Measurements from ENCODE around the gene PCDH9. TPM values are rescaled to one million over a fixed set of nuclear protein-coding genes. Genes with fewer than 3 reads are reported as not detected.

The PCDH9 gene
- total RNA-seq, 1 donor from 2014 or later, result 5.1 TPM

DNA sequence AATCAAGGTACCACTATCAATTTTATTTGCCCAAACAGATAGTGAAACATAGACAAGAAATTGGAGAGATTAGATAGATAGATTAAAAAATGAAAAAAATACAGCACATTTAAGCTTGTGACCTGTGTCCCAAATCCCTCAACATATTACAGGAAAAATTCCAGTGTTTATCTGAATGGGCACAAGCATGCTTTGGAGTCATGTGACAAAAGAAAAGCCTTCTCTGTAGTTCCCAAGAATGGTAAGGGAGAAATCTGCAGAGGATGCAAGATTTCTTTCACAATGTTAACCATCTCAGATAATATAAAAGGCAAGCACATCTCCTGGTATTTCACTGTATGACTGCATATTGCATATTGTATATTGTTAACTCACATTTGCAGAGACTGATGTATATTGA, 168.0 kb downstream of the PCDH9 start:
- ATAC-seq (no peak), DNase-seq (no peak)
- H3K9me3 ChIP-seq, result no peaks in the 10 kb centered on the region
- H3K36me3 ChIP-seq, result no peaks in the 10 kb centered on the region
- intact Hi-C loops (cut with DNase I), result no loop called here
- H3K4me1 ChIP-seq, result no peaks in the 10 kb centered on the region
- no peak overlapping the region for H3K4me3 ChIP-seq
- no peaks in the 10 kb centered on the region for H3K27me3 ChIP-seq
- no peak overlapping the region for H3K27ac ChIP-seq
- TF ChIP-seq, protein P1, sequence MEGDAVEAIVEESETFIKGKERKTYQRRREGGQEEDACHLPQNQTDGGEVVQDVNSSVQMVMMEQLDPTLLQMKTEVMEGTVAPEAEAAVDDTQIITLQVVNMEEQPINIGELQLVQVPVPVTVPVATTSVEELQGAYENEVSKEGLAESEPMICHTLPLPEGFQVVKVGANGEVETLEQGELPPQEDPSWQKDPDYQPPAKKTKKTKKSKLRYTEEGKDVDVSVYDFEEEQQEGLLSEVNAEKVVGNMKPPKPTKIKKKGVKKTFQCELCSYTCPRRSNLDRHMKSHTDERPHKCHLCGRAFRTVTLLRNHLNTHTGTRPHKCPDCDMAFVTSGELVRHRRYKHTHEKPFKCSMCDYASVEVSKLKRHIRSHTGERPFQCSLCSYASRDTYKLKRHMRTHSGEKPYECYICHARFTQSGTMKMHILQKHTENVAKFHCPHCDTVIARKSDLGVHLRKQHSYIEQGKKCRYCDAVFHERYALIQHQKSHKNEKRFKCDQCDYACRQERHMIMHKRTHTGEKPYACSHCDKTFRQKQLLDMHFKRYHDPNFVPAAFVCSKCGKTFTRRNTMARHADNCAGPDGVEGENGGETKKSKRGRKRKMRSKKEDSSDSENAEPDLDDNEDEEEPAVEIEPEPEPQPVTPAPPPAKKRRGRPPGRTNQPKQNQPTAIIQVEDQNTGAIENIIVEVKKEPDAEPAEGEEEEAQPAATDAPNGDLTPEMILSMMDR (IDR thresholded peaks at IDR 0.05), result no peak

DNA sequence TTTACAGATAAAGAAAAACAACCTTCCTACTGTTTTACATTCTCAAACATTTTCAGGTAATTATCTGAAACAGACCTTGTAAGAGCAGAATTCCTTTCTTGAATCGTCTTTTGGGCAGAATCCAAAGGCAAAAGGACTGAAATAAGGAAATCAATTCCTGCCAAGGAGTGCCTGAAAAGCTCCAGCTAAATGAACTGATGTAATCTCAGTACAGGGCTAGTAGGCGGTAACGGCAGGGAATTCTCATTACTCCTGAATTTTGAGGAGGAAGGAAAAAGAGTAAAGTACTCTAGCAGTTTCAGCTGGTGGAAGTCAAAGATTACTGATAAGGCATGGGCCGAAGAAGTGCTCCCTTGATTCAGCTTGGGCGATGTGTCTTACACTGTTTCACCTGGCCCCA, 168.4 kb downstream of the PCDH9 start:
- Histone ChIP-seq H3K27me3 (no peaks in the 10 kb centered on the region), H3K27ac (no peak overlapping the region)

DNA sequence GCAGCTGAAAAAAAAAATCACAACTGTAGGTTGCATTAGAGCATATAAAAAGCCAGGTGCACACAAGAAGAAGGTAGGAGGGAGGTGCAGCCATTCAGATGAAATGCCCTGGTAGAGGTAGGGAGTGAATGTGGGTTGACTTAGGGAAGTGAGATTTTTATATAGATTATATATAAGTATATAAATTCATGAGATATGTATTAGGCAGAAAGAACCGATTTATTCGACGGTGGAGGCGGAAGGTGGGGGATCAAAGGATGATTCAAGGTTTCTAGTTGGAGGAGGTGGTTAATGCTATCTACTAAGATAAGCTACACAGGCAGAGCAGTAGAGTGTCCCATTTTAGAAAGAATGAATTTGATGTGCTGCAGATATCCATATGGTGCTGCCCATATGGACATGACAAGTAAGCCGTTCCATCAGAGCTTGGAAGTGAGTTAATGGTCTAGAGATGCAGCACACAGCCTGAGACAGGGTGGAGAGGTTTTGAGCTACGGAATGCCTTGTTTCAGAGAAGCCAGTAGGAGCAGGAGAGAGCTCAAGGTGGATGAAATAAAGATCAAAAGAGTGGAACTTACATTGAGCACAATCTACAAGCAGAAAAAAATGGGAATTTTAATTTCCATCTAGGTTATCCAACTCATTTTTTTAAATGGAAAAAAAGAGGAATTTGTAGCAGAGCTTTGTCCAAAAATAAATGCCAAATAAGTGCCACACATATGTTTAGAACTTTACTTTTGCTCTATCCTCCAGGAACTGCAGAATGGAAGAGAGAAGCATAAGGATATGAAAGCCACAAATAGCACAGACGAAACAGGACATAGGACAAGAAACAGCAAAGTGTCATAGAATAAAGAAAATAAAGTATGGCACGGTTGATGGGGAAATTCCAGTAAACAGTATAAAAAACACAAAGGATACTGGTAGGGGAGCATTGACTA, 177.3 kb downstream of the PCDH9 start:
- intact Hi-C loops (cut with DNase I), result no loop called here
- Histone ChIP-seq H3K27me3 (no peaks in the 10 kb centered on the region), H3K4me1 (no peaks in the 10 kb centered on the region), H3K27ac (no peak overlapping the region), H3K36me3 (no peaks in the 10 kb centered on the region), H3K9me3 (no peaks in the 10 kb centered on the region), H3K4me3 (no peak overlapping the region)
- TF ChIP-seq, protein P1 (IDR thresholded peaks at IDR 0.05), result no peak
- DNase-seq (no peak), ATAC-seq (no peak)

More for the DNA sequence above, 168.4 kb downstream of the PCDH9 start:
- DNase-seq (no peak), ATAC-seq (no peak)
- Histone ChIP-seq H3K4me1 (no peaks in the 10 kb centered on the region), H3K9me3 (no peaks in the 10 kb centered on the region), H3K36me3 (no peaks in the 10 kb centered on the region), H3K4me3 (no peak overlapping the region)
- TF ChIP-seq, protein P1 (IDR thresholded peaks at IDR 0.05), result no peak
- intact Hi-C loops (cut with DNase I), result no loop called here

DNA sequence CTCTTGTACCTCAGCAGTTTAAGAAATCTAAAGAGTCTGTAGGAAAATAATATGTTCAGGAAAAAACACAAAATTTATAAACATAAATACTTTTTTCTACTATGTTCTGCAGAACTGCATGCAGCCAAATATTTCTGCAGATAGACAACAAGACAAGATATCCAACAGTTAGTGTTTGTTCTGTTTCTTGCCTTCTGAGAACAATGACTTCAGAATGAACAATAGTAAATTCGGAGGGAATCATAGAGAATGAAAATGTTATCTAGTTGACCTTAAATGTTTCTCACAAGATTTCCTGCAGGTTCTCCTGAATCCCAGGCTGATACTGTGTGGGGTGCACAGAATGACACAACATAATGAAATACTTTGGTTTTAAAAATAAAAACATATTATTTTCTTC, 180.4 kb downstream of the PCDH9 start:
- intact Hi-C loops (cut with DNase I), result no loop called here
- H3K4me1 ChIP-seq, result no peaks in the 10 kb centered on the region
- DNase-seq, result no peak
- TF ChIP-seq, protein P1 (IDR thresholded peaks at IDR 0.05), result no peak
- H3K4me3 ChIP-seq, result no peak overlapping the region
- no peak for ATAC-seq
- H3K9me3 ChIP-seq, result no peaks in the 10 kb centered on the region
- no peaks in the 10 kb centered on the region for H3K27me3 ChIP-seq
- no peaks in the 10 kb centered on the region for H3K36me3 ChIP-seq
- H3K27ac ChIP-seq, result no peak overlapping the region

DNA sequence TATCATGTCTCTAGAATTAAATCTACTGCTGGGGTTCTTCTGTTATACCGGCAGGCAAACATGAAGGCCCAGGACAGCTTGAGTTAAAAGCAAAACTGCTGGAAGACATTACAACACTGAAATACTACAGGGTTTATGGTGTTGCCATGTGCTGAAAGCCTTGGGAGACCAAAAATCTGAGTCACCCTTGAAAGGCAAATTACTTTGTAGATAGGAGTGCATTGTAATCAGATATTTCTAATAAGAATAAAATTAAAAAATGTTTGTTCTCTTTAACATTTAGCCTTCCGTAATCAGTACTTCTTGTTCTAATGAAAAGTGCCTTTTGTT, 181.3 kb downstream of the PCDH9 start:
- H3K4me3 ChIP-seq, result no peak overlapping the region
- H3K27ac ChIP-seq, result no peak overlapping the region
- DNase-seq (no peak), ATAC-seq (no peak)
- TF ChIP-seq, protein P1 (IDR thresholded peaks at IDR 0.05), result no peak
- no peaks in the 10 kb centered on the region for H3K27me3 ChIP-seq
- H3K4me1 ChIP-seq, result no peaks in the 10 kb centered on the region
- intact Hi-C loops (cut with DNase I), result no loop called here
- no peaks in the 10 kb centered on the region for H3K9me3 ChIP-seq
- H3K36me3 ChIP-seq, result no peaks in the 10 kb centered on the region
